IPS-18a (cell line): ENCODE measurements around the gene SHD.
A peak's percentile ranks its signal among the peaks of the same experiment; 100 is the strongest.

ENCODE experiments used
- H3K27ac ChIP-seq: one replicate; pipeline ENCODE4 v1.5.1; 2013; ENCODE audit warnings: low read length
- H3K27me3 ChIP-seq: one replicate; pipeline ENCODE4 v1.6.1; 2013; ENCODE audit warnings: mild to moderate bottlenecking, low read length; ENCODE audit not compliant: control insufficient read depth, insufficient read depth
- H3K36me3 ChIP-seq: one replicate; pipeline ENCODE4 v1.6.1; 2013; ENCODE audit warnings: low read depth, low read length; ENCODE audit not compliant: control insufficient read depth
- H3K4me1 ChIP-seq: one replicate; pipeline ENCODE4 v1.6.1; 2013; ENCODE audit warnings: low read depth, low read length; ENCODE audit not compliant: control insufficient read depth
- H3K4me3 ChIP-seq: one replicate; pipeline ENCODE4 v1.5.1; 2013; ENCODE audit warnings: low read length
- H3K9ac ChIP-seq: one replicate; pipeline ENCODE4 v1.6.1; 2013; ENCODE audit warnings: mild to moderate bottlenecking, low read length, moderate library complexity
- H3K9me3 ChIP-seq: one replicate; pipeline ENCODE4 v1.6.1; 2013; ENCODE audit warnings: low read depth, low read length; ENCODE audit not compliant: control insufficient read depth

Gene SHD

GRCh38 chr19:4291184-4291732 is 12.2 kb downstream of the SHD start:
- Histone ChIP-seq H3K9me3 (no peaks in the 10 kb centered on the region), H3K27ac (no peak overlapping the region), H3K4me1 (no peaks in the 10 kb centered on the region), H3K36me3 (no peaks in the 10 kb centered on the region), H3K4me3 (no peak overlapping the region), H3K27me3 (no peaks in the 10 kb centered on the region), H3K9ac (no peak overlapping the region)

GRCh38 chr19:4292515-4292914 is 13.4 kb downstream of the SHD start:
- Histone ChIP-seq H3K36me3 (no peaks in the 10 kb centered on the region), H3K9ac (no peak overlapping the region), H3K27me3 (no peaks in the 10 kb centered on the region), H3K9me3 (no peaks in the 10 kb centered on the region), H3K27ac (no peak overlapping the region), H3K4me1 (no peaks in the 10 kb centered on the region), H3K4me3 (no peak overlapping the region)

- no peaks in the 10 kb centered on the region for H3K36me3 ChIP-seq
- no peaks in the 10 kb centered on the region for H3K27me3 ChIP-seq
- H3K4me1 ChIP-seq = no peaks in the 10 kb centered on the region
- H3K9ac ChIP-seq = no peak overlapping the region
- H3K9me3 ChIP-seq = no peaks in the 10 kb centered on the region
- H3K27ac ChIP-seq = no peak overlapping the region
- no peak overlapping the region for H3K4me3 ChIP-seq
These were observed 15.3 kb downstream of the SHD start for GRCh38 chr19:4294389-4294788.

- no peak overlapping the region for H3K4me3 ChIP-seq
- H3K9me3 ChIP-seq = no peaks in the 10 kb centered on the region
- H3K27me3 ChIP-seq = no peaks in the 10 kb centered on the region
- H3K36me3 ChIP-seq = no peaks in the 10 kb centered on the region
- no peak overlapping the region for H3K9ac ChIP-seq
- H3K4me1 ChIP-seq = no peaks in the 10 kb centered on the region
- H3K27ac ChIP-seq = no peak overlapping the region
These were observed 17.1 kb downstream of the SHD start for GRCh38 chr19:4295972-4296771.

GRCh38 chr19:4297901-4298809 is 19.1 kb downstream of the SHD start:
- Histone ChIP-seq H3K9ac (no peak overlapping the region), H3K36me3 (no peaks in the 10 kb centered on the region), H3K27ac (no peak overlapping the region), H3K4me1 (no peaks in the 10 kb centered on the region), H3K9me3 (no peaks in the 10 kb centered on the region), H3K27me3 (no peaks in the 10 kb centered on the region), H3K4me3 (no peak overlapping the region)

- Histone ChIP-seq H3K4me3 (no peak overlapping the region), H3K4me1 (no peaks in the 10 kb centered on the region), H3K36me3 (no peaks in the 10 kb centered on the region), H3K9me3 (no peaks in the 10 kb centered on the region), H3K27ac (no peak overlapping the region), H3K27me3 (no peaks in the 10 kb centered on the region), H3K9ac (no peak overlapping the region)
These were observed 19.9 kb downstream of the SHD start for GRCh38 chr19:4298810-4299550.

- Histone ChIP-seq H3K4me3 (no peak overlapping the region), H3K9me3 (no peaks in the 10 kb centered on the region), H3K27me3 (no peaks in the 10 kb centered on the region), H3K36me3 (no peaks in the 10 kb centered on the region), H3K4me1 (no peaks in the 10 kb centered on the region), H3K27ac (no peak overlapping the region), H3K9ac (no peak overlapping the region)
These were observed 21.5 kb downstream of the SHD start for GRCh38 chr19:4300589-4300988.

- H3K9me3 ChIP-seq = no peaks in the 10 kb centered on the region
- H3K27ac ChIP-seq = no peak overlapping the region
- H3K4me1 ChIP-seq = no peaks in the 10 kb centered on the region
- H3K9ac ChIP-seq = no peak overlapping the region
- no peaks in the 10 kb centered on the region for H3K36me3 ChIP-seq
- H3K27me3 ChIP-seq = no peaks in the 10 kb centered on the region
- H3K4me3 ChIP-seq = no peak overlapping the region
These were observed 22.6 kb downstream of the SHD start for GRCh38 chr19:4301590-4302242.

GRCh38 chr19:4302243-4302640 is 23.2 kb downstream of the SHD start, which contains the start of gene TMIGD2:
Gene TMIGD2 (minus strand): TSS chr19:4302389. CDS start chr19:4302385, 4 bp downstream.
- no peak within 1 kb of the TSS for H3K4me3 ChIP-seq
- H3K27ac ChIP-seq = no peak within 1 kb of the TSS
- H3K9me3 ChIP-seq = no peaks in the 10 kb centered on the region
- H3K9ac ChIP-seq = no peak within 1 kb of the TSS
- H3K4me1 ChIP-seq = no peaks in the 10 kb centered on the region
- no peaks in the 10 kb centered on the region for H3K36me3 ChIP-seq
- H3K27me3 ChIP-seq = no peaks in the 10 kb centered on the region

GRCh38 chr19:4303819-4304537 is 24.9 kb downstream of the SHD start:
- H3K9me3 ChIP-seq = no peaks in the 10 kb centered on the region
- H3K4me3 ChIP-seq = peak overlapping the region; percentile 37
- H3K9ac ChIP-seq = no peak overlapping the region
- H3K4me1 ChIP-seq = no peaks in the 10 kb centered on the region
- H3K27ac ChIP-seq = no peak overlapping the region
- peaks cover 6% of the 10 kb centered on the region for H3K36me3 ChIP-seq
- no peaks in the 10 kb centered on the region for H3K27me3 ChIP-seq
